Measurements from ENCODE around the gene IGF2BP2.
A peak's percentile ranks its signal among the peaks of the same experiment; 100 is the strongest.

Gene IGF2BP2

DNA sequence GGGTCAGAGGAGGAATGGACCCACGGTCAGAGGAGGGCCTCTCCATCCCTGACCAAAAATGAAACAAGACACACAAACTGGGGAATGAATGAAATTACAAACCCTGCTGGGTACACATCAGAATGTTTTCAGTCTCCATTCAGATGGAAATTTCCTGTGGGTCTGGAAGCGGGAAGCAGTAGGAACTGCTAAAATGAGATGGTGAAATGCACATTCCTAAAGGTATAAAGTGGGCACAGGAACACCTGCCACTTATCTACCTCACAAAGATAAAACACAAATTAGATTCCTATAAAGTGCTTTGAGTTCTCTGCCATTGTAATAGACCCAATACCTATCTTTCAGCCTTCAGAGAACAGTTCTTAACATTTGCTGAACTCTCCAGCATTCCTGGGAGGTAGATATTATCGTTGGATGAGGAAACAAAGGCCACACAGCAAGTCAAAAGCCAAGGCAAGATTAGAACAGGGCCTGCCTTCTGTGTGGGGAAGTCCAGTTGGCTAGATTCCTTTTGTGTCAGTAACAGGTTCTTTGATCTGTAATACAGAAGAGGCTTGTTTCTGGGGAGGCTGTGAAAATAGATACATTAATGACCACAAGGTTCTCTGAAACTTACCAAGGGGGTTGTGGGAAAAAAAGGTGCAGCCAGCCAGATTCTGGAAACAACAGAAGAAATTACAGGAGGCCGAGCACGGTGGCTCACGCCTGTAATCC, 98.4 kb downstream of the IGF2BP2 start:
- peak overlapping the region; percentile 26 for H3K27ac ChIP-seq (ENCODE audit: low read depth, low read length)
- no peak overlapping the region for H2BK120ac ChIP-seq (ENCODE audit: insufficient read depth, low read length, poor library complexity)
- no peak overlapping the region for H2AFZ ChIP-seq (ENCODE audit: insufficient read depth, low read length, poor library complexity)
- H2BK12ac ChIP-seq (ENCODE audit: low read length), result no peak overlapping the region
- H3K18ac ChIP-seq (ENCODE audit: low read length), result no peak overlapping the region
- H3K23ac ChIP-seq (ENCODE audit: low read length), result no peak overlapping the region
- H4K91ac ChIP-seq (ENCODE audit: low read depth, low read length), result no peak overlapping the region
- H3K79me2 ChIP-seq (ENCODE audit: control insufficient read depth, insufficient read depth, low read length, poor library complexity), result peaks cover 20% of the 10 kb centered on the region
- H3K27me3 ChIP-seq (ENCODE audit: insufficient read depth, low read length), result no peaks in the 10 kb centered on the region
- H3K9me3 ChIP-seq (ENCODE audit: insufficient read depth, low read depth, low read length), result no peaks in the 10 kb centered on the region
- no peak overlapping the region for H2BK5ac ChIP-seq (ENCODE audit: low read depth, low read length, poor library complexity)
- H3K4me2 ChIP-seq (ENCODE audit: low read length), result no peak overlapping the region
- peaks cover 12 to 21% of the 10 kb centered on the region in 2 experiments for H3K4me1 ChIP-seq (ENCODE audit: control insufficient read depth in 1 of 2, insufficient read depth in 2 of 2, low read length in 2 of 2)
- H4K12ac ChIP-seq (ENCODE audit: low read depth, low read length), result no peak overlapping the region
- no peaks in the 10 kb centered on the region for H3K36me3 ChIP-seq (ENCODE audit: control insufficient read depth in 1 of 2, insufficient read depth in 2 of 2, low read length in 2 of 2)
- no peak overlapping the region for H3K14ac ChIP-seq (ENCODE audit: low read length)
- no CpG with 5 or more reads among the region's 6 CpGs for WGBS (ENCODE audit: extremely low coverage, insufficient coverage, insufficient read length)
- no peak overlapping the region for H2AK5ac ChIP-seq (ENCODE audit: low read length)
- DNase-seq, result peak; percentile 70 to 90
- H3K4ac ChIP-seq (ENCODE audit: low read depth, low read length), result peak overlapping the region; percentile 19
- no peak overlapping the region for H3K4me3 ChIP-seq (ENCODE audit: low read depth, low read length)
- H3K79me1 ChIP-seq (ENCODE audit: low read length), result peaks cover 4% of the 10 kb centered on the region
- H3K9ac ChIP-seq (ENCODE audit: low read length), result no peak overlapping the region
- H4K8ac ChIP-seq (ENCODE audit: low read depth, low read length), result no peak overlapping the region

DNA sequence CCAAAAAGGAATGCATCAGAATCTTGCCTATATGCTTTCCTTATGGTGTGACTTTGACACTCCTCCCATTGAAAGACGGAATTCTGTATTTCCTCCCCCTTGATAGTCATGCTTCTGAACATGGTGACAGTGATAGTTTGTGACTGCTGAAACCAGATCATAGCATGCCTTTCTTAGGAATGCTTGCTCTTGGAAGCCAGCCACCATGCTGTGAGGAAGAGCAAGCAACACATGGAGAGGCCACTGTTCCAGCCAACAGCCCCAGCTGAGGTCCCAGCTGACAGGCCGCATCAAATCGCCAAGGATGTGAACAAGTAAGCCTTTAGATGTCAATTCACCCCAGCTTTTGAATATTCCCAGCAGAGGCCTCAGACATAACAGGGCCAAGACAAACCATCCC, 100.1 kb downstream of the IGF2BP2 start:
- no peak overlapping the region for H2BK5ac ChIP-seq (ENCODE audit: low read depth, low read length, poor library complexity)
- H3K4me2 ChIP-seq (ENCODE audit: low read length), result no peak overlapping the region
- H3K23ac ChIP-seq (ENCODE audit: low read length), result no peak overlapping the region
- H2BK12ac ChIP-seq (ENCODE audit: low read length), result no peak overlapping the region
- H3K4ac ChIP-seq (ENCODE audit: low read depth, low read length), result peak overlapping the region; percentile 59
- peaks cover 12 to 21% of the 10 kb centered on the region in 2 experiments for H3K4me1 ChIP-seq (ENCODE audit: control insufficient read depth in 1 of 2, insufficient read depth in 2 of 2, low read length in 2 of 2)
- no peak overlapping the region for H4K91ac ChIP-seq (ENCODE audit: low read depth, low read length)
- no peak overlapping the region for H2BK120ac ChIP-seq (ENCODE audit: insufficient read depth, low read length, poor library complexity)
- H3K18ac ChIP-seq (ENCODE audit: low read length), result peak overlapping the region; percentile 52
- H3K79me2 ChIP-seq (ENCODE audit: control insufficient read depth, insufficient read depth, low read length, poor library complexity), result peaks cover 18% of the 10 kb centered on the region
- no peak overlapping the region for H4K8ac ChIP-seq (ENCODE audit: low read depth, low read length)
- no peak overlapping the region for H3K9ac ChIP-seq (ENCODE audit: low read length)
- H3K27ac ChIP-seq (ENCODE audit: low read depth, low read length), result no peak overlapping the region
- H3K79me1 ChIP-seq (ENCODE audit: low read length), result peaks cover 4% of the 10 kb centered on the region
- no peak overlapping the region for H4K12ac ChIP-seq (ENCODE audit: low read depth, low read length)
- H3K9me3 ChIP-seq (ENCODE audit: insufficient read depth, low read depth, low read length), result no peaks in the 10 kb centered on the region
- no peaks in the 10 kb centered on the region for H3K27me3 ChIP-seq (ENCODE audit: insufficient read depth, low read length)
- H2AFZ ChIP-seq (ENCODE audit: insufficient read depth, low read length, poor library complexity), result no peak overlapping the region
- H2AK5ac ChIP-seq (ENCODE audit: low read length), result no peak overlapping the region
- no peak overlapping the region for H3K4me3 ChIP-seq (ENCODE audit: low read depth, low read length)
- DNase-seq, result no peak
- H3K14ac ChIP-seq (ENCODE audit: low read length), result no peak overlapping the region
- no CpG with 5 or more reads among the region's 3 CpGs for WGBS (ENCODE audit: extremely low coverage, insufficient coverage, insufficient read length)
- peaks cover 0 to 6% of the 10 kb centered on the region in 2 experiments for H3K36me3 ChIP-seq (ENCODE audit: control insufficient read depth in 1 of 2, insufficient read depth in 2 of 2, low read length in 2 of 2)

DNA sequence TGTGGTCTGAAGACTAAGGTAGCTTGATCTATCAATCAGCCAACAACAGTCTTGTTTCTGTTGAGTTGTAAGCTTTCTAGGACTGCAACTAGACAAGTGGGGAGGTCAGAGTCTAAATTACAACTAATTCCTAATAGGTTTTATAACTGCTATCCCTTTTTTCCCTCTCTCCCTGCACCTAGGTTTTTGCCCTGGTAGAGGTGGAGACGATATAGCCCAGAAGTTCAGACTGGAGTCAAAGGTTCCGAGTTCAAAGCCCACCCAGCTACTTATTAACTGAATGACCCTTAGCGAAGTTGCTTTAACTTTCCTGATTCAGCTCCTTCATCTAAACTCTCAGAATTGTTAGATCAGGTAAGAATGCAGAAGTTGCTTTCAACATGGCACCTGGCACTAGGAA, 100.6 kb downstream of the IGF2BP2 start:
- H3K14ac ChIP-seq (ENCODE audit: low read length), result no peak overlapping the region
- peak overlapping the region; percentile 6 for H3K4ac ChIP-seq (ENCODE audit: low read depth, low read length)
- H3K4me3 ChIP-seq (ENCODE audit: low read depth, low read length), result no peak overlapping the region
- H3K9ac ChIP-seq (ENCODE audit: low read length), result no peak overlapping the region
- no peaks in the 10 kb centered on the region for H3K9me3 ChIP-seq (ENCODE audit: insufficient read depth, low read depth, low read length)
- no peak overlapping the region for H2AFZ ChIP-seq (ENCODE audit: insufficient read depth, low read length, poor library complexity)
- H3K4me1 ChIP-seq (ENCODE audit: control insufficient read depth in 1 of 2, insufficient read depth in 2 of 2, low read length in 2 of 2), result peaks cover 12 to 22% of the 10 kb centered on the region in 2 experiments
- H3K27me3 ChIP-seq (ENCODE audit: insufficient read depth, low read length), result no peaks in the 10 kb centered on the region
- no peak for DNase-seq
- no peak overlapping the region for H4K12ac ChIP-seq (ENCODE audit: low read depth, low read length)
- H4K91ac ChIP-seq (ENCODE audit: low read depth, low read length), result no peak overlapping the region
- no CpG with 5 or more reads among the region's 3 CpGs for WGBS (ENCODE audit: extremely low coverage, insufficient coverage, insufficient read length)
- no peak overlapping the region for H2BK5ac ChIP-seq (ENCODE audit: low read depth, low read length, poor library complexity)
- H3K18ac ChIP-seq (ENCODE audit: low read length), result no peak overlapping the region
- no peak overlapping the region for H2AK5ac ChIP-seq (ENCODE audit: low read length)
- no peak overlapping the region for H2BK120ac ChIP-seq (ENCODE audit: insufficient read depth, low read length, poor library complexity)
- no peak overlapping the region for H3K27ac ChIP-seq (ENCODE audit: low read depth, low read length)
- peaks cover 0 to 6% of the 10 kb centered on the region in 2 experiments for H3K36me3 ChIP-seq (ENCODE audit: control insufficient read depth in 1 of 2, insufficient read depth in 2 of 2, low read length in 2 of 2)
- H3K79me2 ChIP-seq (ENCODE audit: control insufficient read depth, insufficient read depth, low read length, poor library complexity), result peaks cover 18% of the 10 kb centered on the region
- H3K23ac ChIP-seq (ENCODE audit: low read length), result no peak overlapping the region
- no peak overlapping the region for H3K4me2 ChIP-seq (ENCODE audit: low read length)
- no peak overlapping the region for H2BK12ac ChIP-seq (ENCODE audit: low read length)
- no peak overlapping the region for H4K8ac ChIP-seq (ENCODE audit: low read depth, low read length)
- H3K79me1 ChIP-seq (ENCODE audit: low read length), result peaks cover 4% of the 10 kb centered on the region

DNA sequence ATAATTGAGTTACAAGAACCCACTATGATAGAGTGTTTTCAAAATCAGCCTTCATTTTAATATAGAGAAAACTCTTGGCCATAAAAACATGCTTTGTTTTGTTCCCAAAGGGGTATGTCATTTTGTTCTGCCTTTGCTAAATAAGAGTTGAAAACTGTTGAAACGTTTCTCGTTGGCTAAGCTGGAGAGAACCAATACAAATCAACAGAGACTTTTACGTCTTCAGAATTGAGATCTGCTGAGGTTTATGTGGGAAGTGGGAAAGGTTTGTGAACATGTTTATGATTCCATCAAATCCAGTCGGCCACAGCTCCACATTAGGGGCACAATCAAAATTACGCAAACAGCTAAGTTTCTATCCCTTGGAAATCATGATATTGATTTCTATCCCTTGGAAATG, 102.0 kb downstream of the IGF2BP2 start:
- Histone ChIP-seq H3K18ac (ENCODE audit: low read length) (no peak overlapping the region), H3K4me2 (ENCODE audit: low read length) (no peak overlapping the region), H4K12ac (ENCODE audit: low read depth, low read length) (no peak overlapping the region), H3K27ac (ENCODE audit: low read depth, low read length) (no peak overlapping the region), H2AK5ac (ENCODE audit: low read length) (no peak overlapping the region), H3K23ac (ENCODE audit: low read length) (no peak overlapping the region), H3K14ac (ENCODE audit: low read length) (no peak overlapping the region), H4K91ac (ENCODE audit: low read depth, low read length) (no peak overlapping the region), H4K8ac (ENCODE audit: low read depth, low read length) (no peak overlapping the region), H3K4me3 (ENCODE audit: low read depth, low read length) (no peak overlapping the region), H2AFZ (ENCODE audit: insufficient read depth, low read length, poor library complexity) (no peak overlapping the region), H3K9ac (ENCODE audit: low read length) (no peak overlapping the region), H3K4ac (ENCODE audit: low read depth, low read length) (no peak overlapping the region), H2BK120ac (ENCODE audit: insufficient read depth, low read length, poor library complexity) (no peak overlapping the region), H2BK12ac (ENCODE audit: low read length) (no peak overlapping the region), H3K27me3 (ENCODE audit: insufficient read depth, low read length) (no peaks in the 10 kb centered on the region), H3K9me3 (ENCODE audit: insufficient read depth, low read depth, low read length) (no peaks in the 10 kb centered on the region), H3K36me3 (ENCODE audit: control insufficient read depth in 1 of 2, insufficient read depth in 2 of 2, low read length in 2 of 2) (peaks cover 0 to 6% of the 10 kb centered on the region in 2 experiments), H3K79me1 (ENCODE audit: low read length) (peaks cover 7% of the 10 kb centered on the region), H3K4me1 (ENCODE audit: control insufficient read depth in 1 of 2, insufficient read depth in 2 of 2, low read length in 2 of 2) (peaks cover 17 to 24% of the 10 kb centered on the region in 2 experiments), H2BK5ac (ENCODE audit: low read depth, low read length, poor library complexity) (no peak overlapping the region), H3K79me2 (ENCODE audit: control insufficient read depth, insufficient read depth, low read length, poor library complexity) (peaks cover 15% of the 10 kb centered on the region)
- WGBS (ENCODE audit: extremely low coverage, insufficient coverage, insufficient read length), result no CpG with 5 or more reads among the region's 5 CpGs
- no peak for DNase-seq
